ENCODE results near the gene PPP1R14C. TPM values are rescaled to one million over a fixed set of nuclear protein-coding genes. Genes with fewer than 3 reads are reported as not detected.

PPP1R14C gene
- total and polyA plus RNA-seq, 8 donors = 11.7 to 33.6 (median 18.6) TPM

DNA sequence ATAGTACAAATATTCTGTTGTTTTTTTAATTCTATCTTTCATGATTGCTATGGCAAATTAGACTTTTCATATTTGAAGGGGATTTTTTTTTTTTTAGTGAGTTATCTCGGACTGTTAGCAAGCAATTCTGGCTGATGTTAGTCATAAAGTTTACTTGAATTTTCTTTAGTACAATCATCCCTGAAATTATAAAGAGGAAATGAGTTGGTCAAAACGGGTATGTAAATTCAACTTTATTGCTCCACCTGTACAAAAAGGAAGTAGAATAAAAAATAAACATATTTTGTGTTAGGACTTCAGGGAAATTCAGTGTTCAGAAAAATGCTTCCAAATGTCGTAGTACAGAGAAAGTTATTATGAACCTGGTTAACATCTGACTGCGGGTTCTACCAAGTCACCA is 40.3 kb downstream of the PPP1R14C start:
- ATAC-seq = no peak
- Histone ChIP-seq H3K36me3 (no peaks in the 10 kb centered on the region), H3K4me1 (no peaks in the 10 kb centered on the region), H3K27ac (no peak overlapping the region), H3K27me3 (no peaks in the 10 kb centered on the region), H3K4me3 (no peak overlapping the region), H3K9me3 (no peaks in the 10 kb centered on the region)
- no peak for DNase-seq
- TF ChIP-seq, protein P1, sequence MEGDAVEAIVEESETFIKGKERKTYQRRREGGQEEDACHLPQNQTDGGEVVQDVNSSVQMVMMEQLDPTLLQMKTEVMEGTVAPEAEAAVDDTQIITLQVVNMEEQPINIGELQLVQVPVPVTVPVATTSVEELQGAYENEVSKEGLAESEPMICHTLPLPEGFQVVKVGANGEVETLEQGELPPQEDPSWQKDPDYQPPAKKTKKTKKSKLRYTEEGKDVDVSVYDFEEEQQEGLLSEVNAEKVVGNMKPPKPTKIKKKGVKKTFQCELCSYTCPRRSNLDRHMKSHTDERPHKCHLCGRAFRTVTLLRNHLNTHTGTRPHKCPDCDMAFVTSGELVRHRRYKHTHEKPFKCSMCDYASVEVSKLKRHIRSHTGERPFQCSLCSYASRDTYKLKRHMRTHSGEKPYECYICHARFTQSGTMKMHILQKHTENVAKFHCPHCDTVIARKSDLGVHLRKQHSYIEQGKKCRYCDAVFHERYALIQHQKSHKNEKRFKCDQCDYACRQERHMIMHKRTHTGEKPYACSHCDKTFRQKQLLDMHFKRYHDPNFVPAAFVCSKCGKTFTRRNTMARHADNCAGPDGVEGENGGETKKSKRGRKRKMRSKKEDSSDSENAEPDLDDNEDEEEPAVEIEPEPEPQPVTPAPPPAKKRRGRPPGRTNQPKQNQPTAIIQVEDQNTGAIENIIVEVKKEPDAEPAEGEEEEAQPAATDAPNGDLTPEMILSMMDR (IDR thresholded peaks at IDR 0.05) = no peak
- intact Hi-C loops (cut with DNase I) = no loop called here

DNA sequence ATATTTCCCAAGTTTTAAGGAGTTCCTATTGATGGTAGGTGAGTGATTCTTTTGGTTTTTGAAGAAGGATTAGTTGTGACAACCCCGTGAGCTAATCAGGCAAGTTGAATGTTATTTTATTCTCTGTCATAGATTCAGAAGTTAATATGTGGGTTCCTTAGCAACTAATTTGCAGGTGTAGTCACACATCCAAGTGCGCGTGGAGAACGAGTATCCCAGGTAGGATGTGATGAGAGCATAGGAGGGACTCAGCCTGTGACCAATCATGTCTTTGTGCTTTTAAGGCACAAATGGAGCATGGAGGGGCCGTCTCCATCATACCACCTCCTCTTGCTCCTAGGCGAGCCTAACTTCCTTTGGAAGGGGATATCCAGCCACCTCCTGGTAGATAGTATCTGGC is 41.1 kb downstream of the PPP1R14C start:
- ATAC-seq = no peak
- H3K36me3 ChIP-seq = no peaks in the 10 kb centered on the region
- TF ChIP-seq, protein P1 (IDR thresholded peaks at IDR 0.05) = no peak
- H3K27me3 ChIP-seq = no peaks in the 10 kb centered on the region
- DNase-seq = no peak
- no peaks in the 10 kb centered on the region for H3K4me1 ChIP-seq
- H3K27ac ChIP-seq = no peak overlapping the region
- H3K9me3 ChIP-seq = no peaks in the 10 kb centered on the region
- no peak overlapping the region for H3K4me3 ChIP-seq
- intact Hi-C loops (cut with DNase I) = no loop called here

DNA sequence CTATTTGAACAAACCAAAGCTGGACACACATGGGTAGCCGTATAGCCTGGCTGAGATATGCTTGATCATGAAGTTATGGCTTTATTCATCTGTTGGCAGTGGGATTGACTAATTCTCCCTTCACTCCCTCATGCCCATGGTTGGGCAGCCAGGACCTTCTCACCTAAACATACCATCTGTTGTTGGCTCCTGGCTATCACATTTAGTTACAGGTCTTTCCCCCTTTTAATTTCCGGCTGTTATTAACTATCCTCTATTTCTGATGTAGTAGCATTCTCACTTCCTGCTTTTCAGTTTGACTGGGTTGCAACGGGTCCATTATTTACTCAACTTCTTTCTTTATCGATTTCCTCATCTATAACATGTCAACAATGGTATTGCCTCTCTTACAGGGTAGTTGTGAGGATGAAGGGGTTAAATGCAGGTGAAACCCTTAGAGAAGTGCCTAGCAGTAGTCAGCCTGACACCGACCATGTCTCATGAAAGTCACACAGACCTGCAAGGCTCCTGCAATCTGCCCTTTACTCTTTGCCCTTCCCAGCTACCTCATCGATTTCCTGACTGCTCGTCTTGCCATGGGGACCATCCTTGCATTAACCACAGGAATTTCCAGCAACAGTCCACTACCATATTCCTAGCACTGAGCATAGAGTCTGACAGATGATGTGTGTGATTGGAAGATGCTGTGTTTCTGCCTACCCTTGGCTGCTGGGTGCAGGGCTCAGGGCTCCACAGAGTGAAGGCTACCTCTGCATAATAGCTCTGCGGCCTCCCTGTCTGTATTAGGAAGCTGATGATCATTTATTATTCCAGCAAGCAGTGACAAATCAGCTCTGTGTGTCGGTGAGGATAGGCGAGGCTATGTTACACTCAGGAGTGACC is 42.2 kb downstream of the PPP1R14C start:
- no peaks in the 10 kb centered on the region for H3K27me3 ChIP-seq
- no peaks in the 10 kb centered on the region for H3K4me1 ChIP-seq
- peak; percentile 11 for ATAC-seq
- H3K4me3 ChIP-seq = no peak overlapping the region
- H3K36me3 ChIP-seq = no peaks in the 10 kb centered on the region
- H3K9me3 ChIP-seq = no peaks in the 10 kb centered on the region
- intact Hi-C loops (cut with DNase I) = no loop called here
- TF ChIP-seq, protein P1 (IDR thresholded peaks at IDR 0.05) = no peak
- no peak for DNase-seq
- no peak overlapping the region for H3K27ac ChIP-seq

DNA sequence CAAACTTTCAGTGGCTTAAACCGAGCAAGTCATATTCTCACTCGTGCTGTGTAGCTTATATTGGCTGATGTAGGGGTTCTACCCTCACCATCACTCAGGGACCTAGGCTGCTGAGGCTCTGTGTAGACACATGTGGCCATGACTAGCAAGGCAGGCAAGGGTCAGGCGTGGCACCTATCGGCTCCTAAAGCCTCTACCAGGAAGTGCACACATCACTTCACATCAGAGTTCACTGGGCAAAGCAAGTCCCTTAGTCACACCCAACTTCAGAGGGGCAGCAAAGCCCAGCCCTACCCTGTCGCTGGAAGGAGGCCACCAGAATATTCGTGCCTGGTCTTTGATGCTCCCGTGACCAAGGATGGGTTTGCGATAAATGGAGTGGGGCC is 42.9 kb downstream of the PPP1R14C start:
- intact Hi-C loops (cut with DNase I) = no loop called here
- ATAC-seq = peak; percentile 90
- no peak overlapping the region for H3K4me3 ChIP-seq

More for the DNA sequence above, 42.9 kb downstream of the PPP1R14C start:
- DNase-seq = peak in 1 of 4 donors; percentile 45
- TF ChIP-seq, protein P1 (IDR thresholded peaks at IDR 0.05) = no peak
- Histone ChIP-seq H3K4me1 (no peaks in the 10 kb centered on the region), H3K27ac (no peak overlapping the region), H3K27me3 (no peaks in the 10 kb centered on the region), H3K36me3 (no peaks in the 10 kb centered on the region), H3K9me3 (no peaks in the 10 kb centered on the region)
